Effector CD8-positive, alpha-beta T cell (primary cell): ENCODE results near the gene SLC7A6.

Experiments
- DNase-seq: peaks from one replicate; lab custom pipeline; 2025; lab: John Stamatoyannopoulos, UW
- total RNA-seq, 4 experiments: gene quantifications; one replicate each; lab custom pipeline; 2026; lab: John Stamatoyannopoulos, UW

Gene SLC7A6
- total RNA-seq, result 95.7 to 225 (median 114) reads per million in 4 experiments

- DNase-seq, result peak; percentile 65
Measured at GRCh38 chr16:68264128-68265077, at the start of gene SLC7A6. SLC7A6 (plus strand) TSS chr16:68264526; CDS start chr16:68274727, 10,201 bp downstream.

DNA sequence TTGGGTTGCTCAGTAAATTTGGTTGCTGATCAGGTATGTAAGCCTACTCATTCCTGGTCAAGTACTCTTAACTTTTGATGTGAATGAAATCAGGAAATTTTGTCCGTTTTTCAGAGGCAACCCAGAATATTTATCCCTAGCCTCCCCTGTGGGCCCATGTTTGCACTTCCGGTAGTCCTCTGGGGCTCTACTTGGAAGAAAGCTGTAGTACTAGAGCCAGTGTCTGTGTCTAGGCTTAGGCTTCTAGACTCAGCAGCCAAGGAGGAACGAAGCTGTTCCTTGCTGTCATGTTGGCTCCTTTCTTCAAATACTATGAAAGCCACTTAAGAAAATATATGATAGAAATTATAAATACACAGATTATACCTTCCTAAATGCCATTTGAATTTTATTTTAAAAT, 49.6 kb upstream of the SLC7A6 start:
- no peak for DNase-seq

DNA sequence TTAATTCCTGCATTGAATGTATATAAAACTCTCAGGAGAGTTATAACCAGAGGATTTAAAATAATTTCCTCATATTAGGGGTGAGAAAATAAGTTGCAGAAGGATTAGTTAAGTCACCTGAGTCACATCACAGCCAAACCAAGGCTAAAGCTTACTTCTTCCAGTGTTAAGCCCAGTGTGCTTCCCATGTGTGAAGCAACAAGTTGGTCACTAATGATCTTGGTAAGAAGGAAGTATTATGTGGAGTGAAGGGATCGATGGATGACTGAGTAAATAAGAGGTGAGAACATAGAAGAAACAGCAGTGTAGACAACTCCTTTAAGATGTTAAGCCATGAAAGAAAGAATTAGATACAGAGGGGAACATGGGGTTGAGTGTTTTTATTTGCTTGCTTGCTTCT, 49.0 kb upstream of the SLC7A6 start:
- no peak for DNase-seq

DNA sequence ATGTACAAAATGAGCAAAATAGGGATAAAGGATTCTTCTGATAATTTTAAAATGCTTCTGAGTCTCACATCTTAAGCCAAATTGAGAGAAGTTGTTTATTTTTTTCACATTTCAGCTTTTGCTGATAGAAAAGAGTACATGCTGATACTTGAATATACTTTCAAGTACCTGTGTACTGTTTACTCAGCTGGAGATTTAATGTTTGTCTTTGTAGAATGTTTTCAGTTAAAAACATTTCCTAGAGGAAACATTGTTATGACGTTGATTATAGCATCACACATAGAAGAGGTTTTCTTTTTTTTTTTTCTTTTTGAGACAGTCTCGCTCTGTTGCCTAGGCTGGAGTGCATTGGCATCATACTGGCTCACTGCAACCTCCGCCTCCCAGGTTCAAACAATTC, 48.1 kb upstream of the SLC7A6 start:
- DNase-seq, result no peak

DNA sequence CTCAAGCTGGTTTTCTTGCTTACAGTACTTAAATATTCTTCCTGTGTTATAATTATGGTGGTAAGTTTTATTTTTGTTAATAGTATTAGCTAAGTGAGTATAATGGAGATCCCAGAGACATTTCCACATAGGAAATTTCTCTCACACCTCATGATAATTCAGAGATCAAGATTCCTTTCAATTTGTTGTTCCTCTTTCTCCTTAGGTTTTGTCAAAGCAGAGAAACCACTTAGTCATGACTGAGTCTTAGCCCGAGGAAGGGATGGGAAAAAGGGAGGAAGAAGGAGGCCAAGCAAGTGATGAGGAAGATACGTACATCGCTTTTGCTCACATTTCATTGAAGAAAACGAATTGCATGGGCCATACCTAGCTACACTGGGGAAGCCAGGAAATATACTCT, 46.8 kb upstream of the SLC7A6 start:
- DNase-seq, result no peak

DNA sequence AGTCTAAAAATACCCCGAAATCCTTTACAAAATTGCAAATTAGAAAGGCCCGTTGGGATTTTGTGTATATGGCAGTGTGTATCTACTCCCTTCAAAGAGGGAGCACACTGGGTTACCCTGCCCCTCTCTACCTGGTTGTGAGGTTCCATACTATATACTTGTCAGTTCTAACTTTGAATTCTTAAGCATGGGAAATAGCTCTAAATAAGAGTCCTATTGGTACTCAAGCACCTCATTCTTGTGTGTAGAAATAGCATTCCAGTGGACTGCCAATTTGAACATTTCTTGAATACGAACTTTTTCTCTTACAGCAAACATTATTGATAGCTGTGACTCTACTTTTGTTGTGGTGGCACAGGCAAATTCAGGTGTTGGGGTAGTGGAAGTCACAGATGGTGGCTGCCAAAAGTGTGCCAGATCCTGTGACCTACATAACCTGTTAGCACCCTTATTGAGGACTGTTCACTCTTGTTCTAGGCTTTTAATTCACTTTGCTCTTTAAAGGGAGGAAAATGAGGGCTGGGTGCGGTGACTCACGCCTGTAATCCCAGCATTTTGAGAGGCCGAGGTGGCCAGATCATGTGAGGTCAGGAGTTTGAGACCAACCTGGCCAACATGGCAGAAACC, 44.5 kb upstream of the SLC7A6 start:
- DNase-seq, result no peak

GRCh38 chr16:68223072-68223471, 41.3 kb upstream of the SLC7A6 start:
- no peak for DNase-seq

GRCh38 chr16:68226116-68226515, 38.2 kb upstream of the SLC7A6 start:
- no peak for DNase-seq

GRCh38 chr16:68227183-68227793, 37.0 kb upstream of the SLC7A6 start:
- no peak for DNase-seq

- no peak for DNase-seq
Measured at GRCh38 chr16:68227850-68228553, 36.3 kb upstream of the SLC7A6 start.

DNA sequence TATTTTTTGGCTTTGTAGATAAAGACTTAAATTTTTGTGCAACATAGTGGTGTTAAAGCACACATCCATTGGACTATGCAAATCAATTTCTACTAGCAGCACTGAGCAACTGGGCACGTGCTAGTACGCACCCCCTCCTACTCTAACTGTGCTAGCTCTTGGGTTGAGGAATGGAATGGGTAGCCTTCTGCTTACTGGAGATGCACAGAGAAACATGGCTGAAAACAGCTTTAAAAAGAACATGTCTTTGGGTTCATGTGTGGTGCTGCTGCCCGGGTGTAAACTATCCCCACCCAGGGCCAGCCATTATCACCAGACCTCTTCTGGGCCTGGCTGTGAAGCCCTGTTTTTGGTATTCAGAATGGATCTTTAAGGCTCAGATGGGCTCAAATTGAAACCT, 35.7 kb upstream of the SLC7A6 start:
- DNase-seq, result no peak

DNA sequence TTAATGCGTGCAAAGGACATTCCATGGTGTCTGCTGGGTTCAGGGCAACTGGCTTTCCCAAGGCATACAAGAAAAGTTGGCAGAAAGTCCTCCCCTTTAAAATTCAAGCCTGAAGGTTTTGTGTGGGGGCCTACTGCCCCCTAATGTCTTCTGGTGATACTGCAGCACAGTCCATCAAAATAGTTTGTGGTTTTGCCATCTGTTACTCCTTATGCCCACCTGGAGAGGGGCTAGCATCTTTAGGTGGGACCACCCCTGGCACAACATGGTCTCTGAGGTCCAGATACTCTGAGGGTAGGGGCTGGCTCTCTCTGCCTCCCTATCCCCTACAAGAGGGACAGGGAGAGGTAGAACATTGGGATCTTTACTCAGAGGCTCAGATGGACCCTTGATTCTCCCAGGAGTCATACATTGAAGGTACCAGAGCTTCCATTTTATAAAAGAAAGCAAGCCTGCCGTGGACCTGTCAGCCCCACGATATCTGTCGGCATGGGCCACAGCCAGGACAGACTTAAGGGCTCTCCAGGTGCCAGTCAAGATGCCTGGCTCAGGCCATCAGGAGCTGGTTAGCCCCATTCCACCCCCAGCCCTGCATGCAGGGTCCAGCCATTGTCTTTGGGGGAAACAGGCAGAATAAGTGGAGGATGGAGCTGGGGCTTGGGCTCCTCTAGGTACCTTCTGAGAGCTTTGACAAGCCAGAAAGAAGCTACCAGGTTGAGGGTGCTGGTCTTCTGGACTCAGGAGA, 34.7 kb upstream of the SLC7A6 start:
- DNase-seq, result peak; percentile 24

DNA sequence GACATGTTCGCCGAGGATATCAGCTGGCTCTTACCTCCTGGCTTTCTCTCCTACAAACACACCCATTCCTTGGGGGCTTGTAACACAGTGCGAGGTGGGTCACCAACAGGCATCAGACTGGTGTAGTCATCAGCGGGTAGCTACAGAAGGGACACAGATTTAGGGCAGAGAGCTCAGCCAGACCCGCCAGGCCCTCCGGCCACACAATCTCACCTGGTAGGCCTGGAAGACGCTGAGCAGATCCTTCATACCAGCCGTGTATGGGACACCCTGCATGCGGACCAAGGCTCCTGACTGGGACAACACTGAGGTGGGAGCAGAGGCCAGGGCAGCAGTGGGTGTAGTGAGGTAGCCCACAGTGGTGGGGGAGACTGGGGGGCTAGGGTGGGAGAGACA, 34.2 kb upstream of the SLC7A6 start:
- DNase-seq, result no peak

DNA sequence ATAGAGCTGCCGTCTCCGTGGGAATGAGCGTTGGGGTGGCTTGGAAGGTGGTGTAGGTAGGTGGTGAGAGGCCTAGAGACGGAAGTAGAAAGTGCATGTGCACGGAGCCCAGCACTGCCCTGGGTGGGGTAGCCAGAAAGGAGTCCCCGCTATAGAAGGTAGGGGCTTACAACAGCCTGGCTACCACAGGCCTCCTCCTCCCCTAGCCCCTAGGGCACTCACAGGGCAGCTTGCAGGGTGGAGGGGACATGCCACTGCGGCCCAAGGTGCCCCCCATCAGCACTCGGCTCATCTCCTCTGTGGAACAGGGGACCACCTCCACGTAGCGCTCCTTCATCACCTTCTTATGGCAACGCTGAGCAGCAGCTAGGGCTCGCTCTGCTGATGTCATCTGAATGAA, 33.4 kb upstream of the SLC7A6 start:
- DNase-seq, result no peak

DNA sequence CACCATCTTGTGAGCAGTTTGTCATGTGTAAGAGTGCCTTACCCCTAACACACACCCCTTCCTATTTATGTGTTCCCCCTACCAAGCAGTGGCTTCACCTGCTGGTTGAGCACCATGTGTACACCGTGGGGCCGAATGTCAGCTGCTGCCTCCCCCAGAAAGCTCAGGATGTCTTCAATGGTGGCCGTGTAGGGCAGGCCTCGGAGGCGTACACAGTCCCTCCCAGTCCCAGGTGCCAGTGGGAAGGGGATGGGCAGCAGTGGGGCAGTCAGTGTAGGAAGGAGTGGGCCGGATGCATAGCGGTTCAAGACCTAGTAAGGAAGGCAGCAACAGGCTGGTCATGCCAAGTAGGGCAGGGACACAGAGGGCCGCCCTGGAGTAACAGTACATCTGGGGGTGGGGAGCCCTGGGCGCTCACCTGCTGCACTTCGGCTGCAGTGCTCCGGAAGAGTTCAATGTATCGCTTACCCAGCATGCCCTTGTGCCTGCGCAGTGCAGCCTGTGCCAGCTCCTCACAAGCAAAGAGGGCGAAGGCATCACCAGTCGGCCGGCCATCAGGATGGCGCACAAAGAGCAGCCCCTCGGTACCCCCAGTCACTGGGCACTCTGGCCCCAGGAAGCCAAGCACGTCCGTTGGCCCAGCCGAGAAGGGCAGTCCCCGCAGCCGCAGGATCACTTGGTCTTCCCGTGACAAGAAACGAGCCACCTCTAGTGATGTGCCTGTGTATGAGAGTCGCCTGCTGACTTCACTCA, 32.8 kb upstream of the SLC7A6 start:
- DNase-seq, result no peak

DNA sequence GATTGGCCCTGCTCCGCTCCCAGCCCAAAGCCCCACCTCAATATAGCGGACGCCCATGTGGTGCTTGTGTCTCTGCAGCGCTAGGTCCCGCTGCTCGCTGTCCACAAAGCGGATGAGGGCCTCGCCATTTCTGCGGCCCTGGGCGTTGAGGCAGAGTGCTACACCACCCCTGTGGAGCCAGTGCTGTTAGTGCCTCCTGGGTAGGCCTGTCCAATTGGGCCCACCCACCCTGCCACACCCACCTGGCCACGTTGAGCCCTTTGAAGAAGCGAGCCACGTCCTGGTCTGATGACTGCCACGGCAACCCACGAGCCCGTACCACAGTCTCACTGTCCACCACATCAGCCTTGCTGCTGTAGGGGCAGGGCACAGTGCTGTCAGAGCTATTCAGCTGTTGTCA, 32.0 kb upstream of the SLC7A6 start:
- DNase-seq, result no peak

DNA sequence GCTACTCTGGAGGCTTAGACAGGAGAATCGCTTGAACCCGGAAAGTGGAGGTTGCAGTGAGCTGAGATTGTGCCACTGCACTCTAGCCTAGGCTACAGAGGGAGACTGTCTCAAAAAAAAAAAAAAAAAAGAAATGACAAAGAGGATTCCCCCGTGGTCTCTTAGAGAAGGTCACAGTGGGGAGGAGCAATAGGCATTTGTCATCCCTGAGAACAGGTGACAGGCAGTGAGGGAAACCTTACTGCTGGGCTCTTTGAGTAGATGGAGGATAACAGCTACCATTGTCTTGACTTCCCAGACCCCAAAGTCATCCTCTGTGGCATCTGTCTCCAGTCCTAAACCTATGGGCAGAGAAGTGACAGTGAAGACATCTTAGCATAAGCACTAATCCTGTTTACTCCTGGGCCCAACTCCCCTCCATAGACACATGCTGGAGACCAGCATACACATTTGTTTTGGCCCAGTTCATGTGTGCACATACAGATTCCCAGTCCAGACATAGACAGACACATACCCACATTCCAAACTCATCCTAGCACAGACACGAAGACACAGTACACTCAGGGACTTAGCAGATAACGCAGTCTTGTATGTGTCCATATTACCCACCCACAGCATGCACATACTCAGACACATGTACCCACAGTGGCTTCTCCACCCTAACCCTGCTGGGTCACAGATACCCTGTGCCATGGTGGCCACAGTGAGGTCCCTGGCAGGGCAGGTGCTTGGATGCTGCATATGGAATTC, 31.1 kb upstream of the SLC7A6 start:
- DNase-seq, result no peak

DNA sequence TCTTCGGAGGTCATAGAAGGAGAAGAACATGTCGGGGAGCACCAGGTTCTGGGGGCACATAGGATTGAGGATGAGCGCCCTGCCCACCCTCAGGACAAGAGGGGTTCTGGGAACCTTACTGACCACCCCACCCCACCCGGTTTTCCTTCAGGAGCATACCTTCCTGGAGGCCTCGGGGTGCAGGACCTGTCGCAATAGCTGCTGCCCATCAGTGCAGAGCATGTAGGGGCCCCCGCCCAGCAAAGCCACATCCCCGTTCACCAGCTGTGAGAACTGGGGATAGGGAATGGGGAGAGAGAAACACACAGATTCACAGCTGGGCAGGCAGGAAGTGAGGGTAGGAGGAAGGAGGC, 30.5 kb upstream of the SLC7A6 start:
- no peak for DNase-seq

DNA sequence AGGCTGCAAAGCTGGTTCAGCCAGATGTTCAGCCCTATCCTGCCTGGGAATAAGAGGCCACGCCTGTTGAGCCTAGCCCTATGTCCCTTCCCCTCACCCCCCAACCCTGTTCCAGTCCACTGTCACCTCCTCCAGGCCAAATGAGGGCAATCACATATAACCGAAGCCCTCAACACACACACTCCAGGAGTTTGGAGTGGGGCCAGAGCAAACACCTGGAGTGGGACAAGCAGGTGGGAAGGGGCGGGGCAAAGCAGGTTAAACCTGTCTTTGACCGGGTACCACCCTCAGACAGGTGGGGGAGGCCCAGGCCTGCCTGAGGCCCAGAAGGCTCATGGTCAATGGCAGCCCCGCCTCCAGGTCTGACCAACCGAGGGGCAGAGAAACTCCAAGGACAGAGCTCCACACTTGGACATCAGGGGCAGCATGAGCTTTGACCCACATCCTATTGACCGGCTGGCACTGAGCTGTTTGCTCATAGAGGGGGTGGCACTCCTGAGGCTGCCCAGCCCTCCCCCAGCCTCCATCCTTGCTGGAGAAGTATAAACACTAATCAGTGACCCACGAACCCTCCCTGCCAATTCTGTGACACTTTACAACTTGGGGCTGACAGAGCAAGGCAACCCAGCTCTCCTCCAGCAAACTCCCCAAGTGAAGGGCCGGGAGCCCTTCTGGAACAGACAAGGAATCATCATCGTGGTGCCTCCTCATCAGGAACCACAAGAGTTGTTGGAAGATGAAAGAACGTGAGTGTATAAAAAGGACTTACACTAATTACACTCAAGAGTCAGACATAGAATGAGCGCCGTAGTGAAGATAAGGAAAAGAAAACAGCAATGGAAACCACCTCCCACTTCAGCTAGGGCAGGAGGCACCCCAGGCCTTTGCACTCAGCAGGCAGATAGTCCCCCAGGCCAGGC, 29.9 kb upstream of the SLC7A6 start:
- no peak for DNase-seq
